Thymus (tissue), 11 donors: ENCODE results near the gene SLC34A3. TPM values are rescaled to one million over a fixed set of nuclear protein-coding genes. Genes with fewer than 3 reads are reported as not detected.

Experiments
- DNase-seq, 9 donors: peaks; one replicate each; pipeline ENCODE4 v3.0.0-alpha.2; 2013; ENCODE audit warnings: low spot score in 9 of 9, low read depth in 6 of 9, missing footprints in 1 of 9
- H3K27ac ChIP-seq, 2 donors: one replicate each; pipeline ENCODE4 v1.5.1; 2013; ENCODE audit warnings: control low read depth in 1 of 2, low read depth in 1 of 2, low read length in 1 of 2, mild to moderate bottlenecking in 1 of 2, moderate library complexity in 1 of 2
- H3K27me3 ChIP-seq, 2 donors: one replicate each; pipeline ENCODE4 v1.5.1; 2013; ENCODE audit warnings: low read length in 1 of 2; ENCODE audit not compliant: control insufficient read depth in 2 of 2, insufficient read depth in 1 of 2
- H3K36me3 ChIP-seq, 2 donors: one replicate each; pipeline ENCODE4 v1.5.1; 2013; ENCODE audit warnings: low read length in 1 of 2, mild to moderate bottlenecking in 1 of 2, moderate library complexity in 1 of 2; ENCODE audit not compliant: control insufficient read depth in 2 of 2, insufficient read depth in 2 of 2
- H3K4me1 ChIP-seq, 2 donors: one replicate each; pipeline ENCODE4 v1.5.1; 2013; ENCODE audit warnings: low read length in 2 of 2; ENCODE audit not compliant: control insufficient read depth in 2 of 2, insufficient read depth in 2 of 2
- H3K4me3 ChIP-seq, 2 donors: one replicate each; pipeline ENCODE4 v1.5.1; 2013; ENCODE audit warnings: low read length in 2 of 2, control low read depth in 1 of 2, mild to moderate bottlenecking in 1 of 2
- H3K9me3 ChIP-seq, 2 donors: one replicate each; pipeline ENCODE4 v1.5.1; 2013; ENCODE audit warnings: low read length in 1 of 2, mild to moderate bottlenecking in 1 of 2; ENCODE audit not compliant: control insufficient read depth in 2 of 2, insufficient read depth in 1 of 2
- WGBS: extraction: QIAGEN DNeasy Blood & Tissue Kit; methylation state at CpG from one replicate; pipeline ENCODE4 v1.1.7; 2013; 5-methylcytosine and 5-hydroxymethylcytosine counted together
- polyA plus RNA-seq: library from polyadenylated mRNA; stranded (reverse); fragments of 200-250 nt; gene quantifications from one replicate; pipeline ENCODE4 v1.2.3, GENCODE V29; 2013
- total RNA-seq: library from RNA; stranded (reverse); fragments of 120-200 nt; gene quantifications from one replicate; pipeline ENCODE4 v1.2.4, GENCODE V29; 2013
- donor health status: healthy.

Gene SLC34A3
- total and polyA plus RNA-seq, 2 donors: 0.14 TPM; not detected in 1

- no peak for DNase-seq
- Histone ChIP-seq H3K9me3 (no peaks in the 10 kb centered on the region), H3K27ac (no peak overlapping the region), H3K36me3 (no peaks in the 10 kb centered on the region), H3K4me1 (peaks cover 10 to 19% of the 10 kb centered on the region in 2 donors), H3K27me3 (peaks cover 4 to 79% of the 10 kb centered on the region in 2 donors), H3K4me3 (no peak overlapping the region)
- WGBS: 90% methylated on average over 10 of the region's 10 CpGs
Measured at GRCh38 chr9:137232101-137232500, 1.4 kb downstream of the SLC34A3 start.

GRCh38 chr9:137232510-137232909, 1.8 kb downstream of the SLC34A3 start:
- Histone ChIP-seq H3K27ac (no peak overlapping the region), H3K27me3 (peaks cover 2 to 75% of the 10 kb centered on the region in 2 donors), H3K4me3 (no peak overlapping the region), H3K4me1 (peaks cover 10 to 18% of the 10 kb centered on the region in 2 donors), H3K9me3 (no peaks in the 10 kb centered on the region), H3K36me3 (no peaks in the 10 kb centered on the region)
- no peak for DNase-seq
- WGBS: 96% methylated on average over 24 of the region's 24 CpGs

DNA sequence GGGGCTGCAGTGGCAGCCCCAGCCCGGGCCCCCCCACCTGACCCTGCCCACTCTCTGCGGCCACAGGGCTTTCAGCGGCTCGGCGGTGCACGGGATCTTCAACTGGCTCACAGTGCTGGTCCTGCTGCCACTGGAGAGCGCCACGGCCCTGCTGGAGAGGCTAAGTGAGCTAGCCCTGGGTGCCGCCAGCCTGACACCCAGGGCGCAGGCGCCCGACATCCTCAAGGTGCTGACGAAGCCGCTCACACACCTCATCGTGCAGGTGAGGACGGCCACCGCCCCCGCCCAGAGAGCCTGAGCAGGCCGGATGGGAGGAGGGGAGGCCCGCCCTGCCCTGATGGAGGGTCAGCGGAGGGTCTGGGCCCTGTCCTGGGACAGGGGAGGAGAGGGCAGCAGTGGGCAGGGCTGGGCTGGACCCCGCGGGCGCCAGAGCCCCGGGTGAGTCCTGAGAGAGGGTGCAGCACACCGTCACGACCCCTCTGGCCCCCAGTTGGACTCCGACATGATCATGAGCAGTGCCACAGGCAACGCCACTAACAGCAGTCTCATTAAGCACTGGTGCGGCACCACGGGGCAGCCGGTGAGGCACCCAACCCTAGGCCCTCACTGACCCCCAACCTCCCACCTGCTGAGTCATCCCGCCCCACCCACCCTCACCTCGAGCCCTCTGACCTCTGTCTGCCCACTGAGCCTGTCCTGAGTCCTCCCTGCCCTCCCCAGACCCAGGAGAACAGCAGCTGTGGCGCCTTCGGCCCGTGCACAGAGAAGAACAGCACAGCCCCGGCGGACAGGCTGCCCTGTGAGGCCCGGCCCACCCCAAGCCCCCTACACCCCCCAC, 2.7 kb downstream of the SLC34A3 start:
- DNase-seq: no peak
- no peaks in the 10 kb centered on the region for H3K36me3 ChIP-seq
- WGBS: 95% methylated on average over 40 of the region's 40 CpGs
- H3K4me1 ChIP-seq: peaks cover 10 to 15% of the 10 kb centered on the region in 2 donors
- H3K27me3 ChIP-seq: peaks cover 0 to 71% of the 10 kb centered on the region in 2 donors
- H3K4me3 ChIP-seq: no peak overlapping the region
- no peaks in the 10 kb centered on the region for H3K9me3 ChIP-seq
- no peak overlapping the region for H3K27ac ChIP-seq

DNA sequence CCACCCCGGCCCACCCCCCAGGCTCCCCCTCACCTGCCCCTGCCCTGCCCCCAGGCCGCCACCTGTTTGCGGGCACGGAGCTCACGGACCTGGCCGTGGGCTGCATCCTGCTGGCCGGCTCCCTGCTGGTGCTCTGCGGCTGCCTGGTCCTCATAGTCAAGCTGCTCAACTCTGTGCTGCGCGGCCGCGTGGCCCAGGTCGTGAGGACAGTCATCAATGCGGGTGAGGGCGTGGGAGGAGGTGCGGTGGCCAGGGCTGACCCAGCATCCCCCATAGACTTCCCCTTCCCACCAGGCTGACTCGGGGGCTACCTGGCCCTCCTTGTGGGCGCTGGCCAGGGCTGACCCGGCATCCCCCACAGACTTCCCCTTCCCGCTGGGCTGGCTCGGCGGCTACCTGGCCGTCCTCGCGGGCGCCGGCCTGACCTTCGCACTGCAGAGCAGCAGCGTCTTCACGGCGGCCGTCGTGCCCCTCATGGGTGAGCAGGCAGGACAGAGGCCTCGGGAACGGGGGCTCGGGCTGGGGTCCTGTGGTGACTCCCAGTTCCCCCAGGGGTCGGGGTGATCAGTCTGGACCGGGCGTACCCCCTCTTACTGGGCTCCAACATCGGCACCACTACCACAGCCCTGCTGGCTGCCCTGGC, 3.5 kb downstream of the SLC34A3 start:
- no peak overlapping the region for H3K27ac ChIP-seq
- H3K36me3 ChIP-seq: no peaks in the 10 kb centered on the region
- no peaks in the 10 kb centered on the region for H3K9me3 ChIP-seq
- H3K27me3 ChIP-seq: peaks cover 0 to 62% of the 10 kb centered on the region in 2 donors
- 87% methylated on average over 40 of the region's 40 CpGs for WGBS
- no peak overlapping the region for H3K4me3 ChIP-seq
- peaks cover 10 to 19% of the 10 kb centered on the region in 2 donors for H3K4me1 ChIP-seq
- DNase-seq: no peak

GRCh38 chr9:137234758-137235423, 4.2 kb downstream of the SLC34A3 start:
- Histone ChIP-seq H3K9me3 (no peaks in the 10 kb centered on the region), H3K36me3 (no peaks in the 10 kb centered on the region), H3K4me1 (peaks cover 16 to 24% of the 10 kb centered on the region in 2 donors), H3K27me3 (peaks cover 0 to 55% of the 10 kb centered on the region in 2 donors), H3K4me3 (no peak overlapping the region), H3K27ac (no peak overlapping the region)
- no peak for DNase-seq
- 84% methylated on average over 18 of the region's 18 CpGs for WGBS

GRCh38 chr9:137235424-137236237, 4.9 kb downstream of the SLC34A3 start:
- Histone ChIP-seq H3K9me3 (no peaks in the 10 kb centered on the region), H3K27me3 (peaks cover 0 to 48% of the 10 kb centered on the region in 2 donors), H3K4me1 (peaks cover 16 to 27% of the 10 kb centered on the region in 2 donors), H3K27ac (no peak overlapping the region), H3K4me3 (no peak overlapping the region), H3K36me3 (no peaks in the 10 kb centered on the region)
- 85% methylated on average over 35 of the region's 35 CpGs for WGBS
- DNase-seq: no peak

- WGBS: 9% methylated on average over 31 of the region's 31 CpGs
- Histone ChIP-seq H3K27ac (peak overlapping the region in 1 of 2 donors; percentile 26), H3K4me3 (no peak overlapping the region), H3K27me3 (peaks cover 0 to 41% of the 10 kb centered on the region in 2 donors), H3K9me3 (no peaks in the 10 kb centered on the region), H3K36me3 (no peaks in the 10 kb centered on the region), H3K4me1 (peaks cover 16 to 27% of the 10 kb centered on the region in 2 donors)
- peak in 8 of 9 donors; percentile 73 to 93 (median 88) for DNase-seq
Measured at GRCh38 chr9:137236238-137236935, 5.7 kb downstream of the SLC34A3 start.

- Histone ChIP-seq H3K27me3 (peaks cover 0 to 35% of the 10 kb centered on the region in 2 donors), H3K36me3 (peaks cover 0 to 2% of the 10 kb centered on the region in 2 donors), H3K4me3 (no peak overlapping the region), H3K4me1 (peaks cover 19 to 30% of the 10 kb centered on the region in 2 donors), H3K27ac (peak overlapping the region in 1 of 2 donors; percentile 26), H3K9me3 (no peaks in the 10 kb centered on the region)
- no peak for DNase-seq
- WGBS: 39% methylated on average over 11 of the region's 11 CpGs
Measured at GRCh38 chr9:137236936-137237421, 6.3 kb downstream of the SLC34A3 start.
